HG02759 (cell line): ENCODE data around the gene LRRC17.
"Not testable (repeated sequence)": the region's sequence is repeated elsewhere in the genome, so short reads cannot be mapped to it uniquely, and the experiment has no call there.

Source experiments
- ATAC-seq: cut with Tn5 transposase; IDR thresholded peaks from one replicate; pipeline ENCODE4 v1.9.1; 2021; ENCODE audit warnings: mild to moderate bottlenecking, moderate library complexity; ENCODE audit not compliant: unreplicated experiment

The LRRC17 gene

GRCh38 chr7:102942181-102942866 lies 29.5 kb downstream of the LRRC17 start:
- no peak for ATAC-seq

DNA sequence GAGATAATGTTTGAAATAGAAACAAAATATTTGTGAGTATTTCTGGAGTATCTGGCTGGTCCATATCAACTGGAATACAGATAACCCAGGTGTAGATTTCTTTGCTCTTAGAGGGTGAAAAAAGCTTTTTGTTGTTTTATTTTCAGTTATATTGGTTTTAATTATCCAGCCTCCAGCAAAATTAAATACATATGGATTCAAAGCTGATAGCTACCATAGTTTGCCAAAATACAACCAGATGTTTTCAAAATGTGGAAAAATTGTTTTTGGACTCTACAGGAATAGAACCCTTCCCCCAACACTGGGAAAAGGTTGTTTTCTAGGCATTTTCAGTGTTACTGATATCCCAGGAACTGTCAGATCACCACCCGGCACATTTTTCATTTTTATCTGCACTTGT lies 30.1 kb downstream of the LRRC17 start:
- ATAC-seq, result no peak

GRCh38 chr7:102943423-102944169 lies 30.8 kb downstream of the LRRC17 start:
- ATAC-seq, result no peak

GRCh38 chr7:102944241-102944640 lies 31.4 kb downstream of the LRRC17 start:
- ATAC-seq, result no peak

DNA sequence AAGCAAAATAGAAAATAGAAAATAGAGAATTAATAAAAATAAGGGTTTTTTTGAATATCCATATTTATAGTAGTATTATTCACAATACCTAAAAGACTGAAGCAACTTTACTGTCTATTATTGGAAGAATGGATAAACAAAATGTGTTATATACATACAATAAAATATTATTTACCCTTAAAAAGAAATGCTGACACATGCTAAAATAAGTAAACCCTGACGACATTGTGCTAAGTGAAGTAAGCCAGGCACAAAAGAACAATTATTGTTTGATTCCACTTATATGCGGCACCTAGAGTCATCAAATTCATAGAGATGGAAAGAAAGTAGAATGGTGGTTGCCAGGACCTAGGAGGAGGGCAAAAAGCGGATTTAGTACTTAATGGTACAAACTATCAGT lies 39.0 kb downstream of the LRRC17 start:
- no peak for ATAC-seq

DNA sequence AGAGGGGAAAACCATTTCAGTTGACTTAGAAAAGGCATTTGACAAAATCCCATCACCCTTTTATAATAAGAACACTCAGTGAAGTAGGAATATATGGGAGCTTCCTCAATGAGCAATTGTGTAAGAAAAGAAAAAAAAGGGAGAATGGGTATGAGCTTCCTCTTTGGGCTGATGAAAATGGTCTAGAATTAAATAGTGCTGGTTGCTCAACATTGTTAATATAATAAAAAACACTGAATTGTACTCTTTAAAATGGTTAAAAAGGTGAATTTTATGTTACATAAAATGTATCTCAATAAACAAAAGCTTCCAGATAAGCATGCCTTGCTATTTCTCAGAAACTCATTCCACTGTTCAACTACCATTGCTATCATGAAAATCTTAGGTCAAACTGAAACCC lies 40.6 kb downstream of the LRRC17 start:
- ATAC-seq, result no peak

DNA sequence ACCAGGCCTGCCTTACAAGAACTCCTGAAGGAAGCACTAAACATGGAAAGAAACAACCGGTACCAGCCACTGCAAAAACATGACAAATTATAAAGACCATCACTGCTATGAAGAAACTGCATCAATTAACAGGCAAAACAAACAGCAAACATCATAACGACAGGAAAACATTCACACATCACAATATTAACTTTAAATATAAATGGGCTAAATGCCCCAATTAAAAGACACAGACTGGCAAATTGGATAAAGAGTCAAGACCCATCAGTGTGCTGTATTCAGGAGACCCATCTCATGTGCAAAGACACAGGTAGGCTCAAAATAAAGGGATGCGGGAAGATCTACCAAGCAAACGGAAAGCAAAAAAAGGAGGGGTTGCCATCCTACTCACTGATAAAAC lies 41.6 kb downstream of the LRRC17 start:
- not testable (repeated sequence) for ATAC-seq

- ATAC-seq, result not testable (repeated sequence)
Measured at GRCh38 chr7:102958004-102958403, 45.2 kb downstream of the LRRC17 start.

- ATAC-seq, result not testable (repeated sequence)
Measured at GRCh38 chr7:102961993-102962392, 49.2 kb downstream of the LRRC17 start.

DNA sequence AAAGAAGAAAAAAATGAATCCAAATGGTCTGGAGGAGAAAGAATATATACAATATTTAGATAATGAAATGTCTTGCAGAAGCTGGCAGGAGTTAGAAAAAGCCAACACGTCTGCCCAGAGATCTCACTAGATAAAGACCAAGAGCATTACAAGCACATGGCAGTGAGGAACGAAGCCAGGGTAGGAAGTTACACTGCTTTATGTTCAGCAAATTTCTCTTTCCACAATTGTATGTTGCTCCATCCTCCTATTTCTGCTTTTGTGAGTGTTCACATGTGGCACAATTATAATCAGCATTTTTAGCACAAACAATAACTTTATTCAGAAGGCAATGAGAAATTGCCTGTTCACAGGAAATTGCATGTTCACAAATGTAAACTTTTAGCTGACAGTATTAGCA lies 53.7 kb downstream of the LRRC17 start:
- no peak for ATAC-seq

DNA sequence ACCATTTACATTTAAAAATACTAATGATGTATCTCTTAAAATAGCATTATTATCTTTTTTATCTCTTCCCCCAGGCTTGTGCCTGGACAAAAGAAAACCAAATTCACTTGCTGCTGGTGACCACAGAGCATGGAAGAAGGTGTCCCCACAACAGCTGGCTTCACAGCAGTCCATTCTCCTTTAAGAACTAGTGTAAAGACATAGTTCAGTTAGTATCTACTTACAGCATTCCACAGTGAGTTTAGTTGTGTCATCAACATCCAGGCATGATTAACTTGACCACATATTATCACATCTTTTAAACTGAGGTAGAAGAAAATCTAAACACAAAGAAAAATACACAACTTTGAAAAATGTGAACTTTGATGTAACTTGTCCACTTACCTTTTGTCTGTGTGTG lies 55.0 kb downstream of the LRRC17 start:
- ATAC-seq, result no peak

GRCh38 chr7:102973096-102973802 lies 60.4 kb downstream of the LRRC17 start:
- no peak for ATAC-seq

GRCh38 chr7:102974366-102975236 lies 61.8 kb downstream of the LRRC17 start:
- ATAC-seq, result no peak

DNA sequence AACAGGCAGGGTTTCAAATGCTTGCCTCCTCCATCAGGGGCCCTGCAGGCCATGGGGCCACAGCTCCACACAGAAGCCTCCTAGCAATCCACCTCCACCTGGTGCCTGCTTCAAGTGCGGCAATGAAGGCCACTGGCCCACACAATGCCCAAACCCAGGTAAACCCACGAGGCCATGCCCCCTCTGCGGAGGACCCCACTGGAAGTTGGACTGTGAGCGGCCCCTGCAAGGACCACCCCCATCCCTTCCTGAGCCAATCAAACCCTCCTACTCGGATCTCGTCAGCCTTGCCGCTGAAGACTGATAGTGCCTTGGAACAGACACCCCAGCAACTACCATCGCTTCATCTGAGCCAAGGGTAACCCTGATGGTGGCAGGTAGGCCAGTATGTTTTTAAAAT lies 63.1 kb downstream of the LRRC17 start:
- no peak for ATAC-seq

DNA sequence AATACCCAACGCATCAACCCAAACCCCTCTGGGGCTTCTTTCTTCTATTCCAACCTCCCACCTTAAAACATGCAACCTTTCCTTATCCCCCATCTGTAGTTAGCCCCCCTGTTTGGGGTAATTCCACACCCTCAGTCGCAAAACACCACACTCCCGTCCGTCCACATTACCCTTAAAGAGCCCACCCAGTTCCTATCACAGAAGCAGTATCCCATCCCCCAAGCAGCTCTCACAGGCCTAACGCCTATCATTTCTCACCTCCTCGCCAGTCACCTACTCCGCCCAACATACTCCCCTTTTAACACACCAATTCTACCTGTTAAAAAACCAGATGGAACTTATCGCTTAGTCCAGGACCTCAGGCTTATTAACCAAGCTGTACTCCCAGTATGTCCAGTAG lies 63.7 kb downstream of the LRRC17 start:
- ATAC-seq, result no peak

GRCh38 chr7:102977586-102977985 lies 64.8 kb downstream of the LRRC17 start:
- ATAC-seq, result not testable (repeated sequence)

DNA sequence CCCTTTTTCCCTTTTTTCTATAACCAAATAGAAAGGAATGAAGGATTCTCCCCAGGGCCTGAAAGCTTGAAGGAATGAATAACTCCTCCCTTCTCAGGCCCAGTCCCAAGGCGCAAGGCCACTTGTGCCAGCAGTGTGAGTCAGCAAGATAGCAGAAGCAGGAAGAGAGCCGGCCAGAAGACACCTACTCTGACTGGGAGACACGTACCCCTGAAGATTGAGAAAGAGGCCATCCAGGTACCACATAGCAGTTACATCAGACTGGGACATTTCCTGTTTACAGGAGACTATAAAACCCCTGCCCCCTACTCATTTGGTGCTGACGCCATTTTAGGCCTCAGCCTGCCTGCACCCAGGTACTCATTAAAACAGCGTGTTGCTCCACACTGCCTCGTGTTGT lies 65.5 kb downstream of the LRRC17 start:
- no peak for ATAC-seq

DNA sequence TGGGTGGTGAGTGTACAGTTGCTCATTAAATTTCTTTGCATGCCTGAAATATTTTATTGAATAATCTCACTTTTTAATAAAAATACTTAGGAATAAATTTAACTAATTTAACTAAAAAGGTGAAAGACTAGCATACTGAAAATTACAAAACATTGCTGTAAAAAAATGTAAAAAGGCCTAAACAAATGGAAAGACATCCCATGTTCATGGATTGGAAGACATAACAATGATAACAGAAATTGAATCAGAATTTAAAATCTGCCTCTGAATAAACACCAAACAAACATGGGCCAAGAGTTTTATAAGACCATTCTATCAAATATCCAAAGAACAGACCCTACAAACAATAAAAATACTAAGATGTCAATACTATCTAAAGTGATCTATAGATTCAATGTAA lies 66.9 kb downstream of the LRRC17 start:
- no peak for ATAC-seq

GRCh38 chr7:102981451-102981850 lies 68.7 kb downstream of the LRRC17 start:
- no peak for ATAC-seq

DNA sequence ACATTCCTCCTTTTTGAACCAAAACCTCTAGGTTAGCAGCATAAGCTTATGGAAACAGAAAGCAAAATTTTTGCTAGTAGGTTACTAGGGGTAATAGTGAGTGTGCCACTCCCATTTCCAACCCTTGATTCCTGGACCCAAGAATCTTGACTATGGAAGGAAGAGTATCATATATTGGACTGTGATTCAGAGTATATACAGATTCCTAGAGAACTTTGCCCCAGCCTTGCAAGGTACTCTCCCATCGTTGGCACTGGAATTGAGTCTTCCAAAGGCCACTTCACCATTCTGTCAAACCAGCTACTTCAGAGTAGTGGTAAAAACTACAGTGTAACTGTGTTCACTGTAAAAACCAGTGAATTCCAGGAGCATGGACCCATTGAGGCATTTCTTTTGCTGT lies 69.4 kb downstream of the LRRC17 start:
- no peak for ATAC-seq

- no peak for ATAC-seq
Measured at GRCh38 chr7:102983602-102984001, 70.8 kb downstream of the LRRC17 start.
